Fibroblast of lung (primary cell): ENCODE results near the gene MMP25. TPM values are rescaled to one million over a fixed set of nuclear protein-coding genes. Genes with fewer than 3 reads are reported as not detected.

Experiments used
- DNase-seq, 2 donors: peaks; one replicate each; pipeline versions ENCODE4 v3.0.0 to v3.0.0-alpha.2; 2010; ENCODE audit warnings: low read depth in 2 of 2
- H2AFZ ChIP-seq: 2 replicates; pipeline ENCODE4 v1.5.1; 2012; ENCODE audit warnings: low read length, control low read depth, inconsistent platforms
- H3K27ac ChIP-seq: 2 replicates; pipeline ENCODE4 v1.5.1; 2011; ENCODE audit warnings: low read length, control low read depth; ENCODE audit not compliant: insufficient read depth
- H3K27me3 ChIP-seq: 2 replicates; pipeline ENCODE4 v1.5.1; 2011; ENCODE audit warnings: mild to moderate bottlenecking, low read length; ENCODE audit not compliant: control insufficient read depth, insufficient read depth
- H3K36me3 ChIP-seq: 2 replicates; pipeline ENCODE4 v1.5.1; 2011; ENCODE audit warnings: low read length; ENCODE audit not compliant: control insufficient read depth, insufficient read depth
- H3K4me1 ChIP-seq: 2 replicates; pipeline ENCODE4 v1.5.1; 2011; ENCODE audit warnings: low read length; ENCODE audit not compliant: control insufficient read depth, insufficient read depth; ENCODE audit errors: extremely low read depth
- H3K4me2 ChIP-seq: 2 replicates; pipeline ENCODE4 v1.5.1; 2011; ENCODE audit warnings: low read length, control low read depth; ENCODE audit not compliant: insufficient read depth; ENCODE audit errors: extremely low read depth
- H3K4me3 ChIP-seq, 4 experiments: fragments of 200-600 bp in 1 of 4; sonication (generic) in 1 of 4; replicated peaks in 1 of 4; 2 replicates each; pipeline ENCODE4 v1.5.1; 2011 to 2016; ENCODE audit warnings: low read length in 4 of 4, low read depth in 3 of 4, mild to moderate bottlenecking in 3 of 4, control low read depth in 2 of 4, inconsistent platforms in 1 of 4, mixed read lengths in 1 of 4; ENCODE audit not compliant: insufficient read depth in 1 of 4; ENCODE audit errors: control extremely low read depth in 1 of 4
- H3K79me2 ChIP-seq: 2 replicates; pipeline ENCODE4 v1.5.1; 2012; ENCODE audit warnings: mild to moderate bottlenecking, low read length, inconsistent platforms; ENCODE audit not compliant: control insufficient read depth, insufficient read depth
- H3K9ac ChIP-seq: 2 replicates; pipeline ENCODE4 v1.5.1; 2011; ENCODE audit warnings: mild to moderate bottlenecking, low read length, control low read depth; ENCODE audit not compliant: insufficient read depth
- H3K9me3 ChIP-seq: 2 replicates; pipeline ENCODE4 v1.5.1; 2012; ENCODE audit warnings: low read depth, low read length; ENCODE audit not compliant: control insufficient read depth, insufficient read depth
- H4K20me1 ChIP-seq: 2 replicates; pipeline ENCODE4 v1.5.1; 2011; ENCODE audit warnings: low read length; ENCODE audit not compliant: control insufficient read depth, insufficient read depth; ENCODE audit errors: extremely low read depth
- CTCF ChIP-seq, 2 donors: IDR thresholded peaks in 1 of 2; conservative IDR thresholded peaks in 1 of 2; 1 replicate in 1 of 2; 2 replicates in 1 of 2; pipeline ENCODE4 v1.5.1; 2011 to 2012; ENCODE audit warnings: low read length in 2 of 2, control low read depth in 1 of 2, inconsistent platforms in 1 of 2, low read depth in 1 of 2, mild to moderate bottlenecking in 1 of 2
- EZH2 ChIP-seq: IDR thresholded peaks from 2 replicates; pipeline ENCODE4 v1.5.1; 2012; ENCODE audit warnings: low read length, control low read depth, mild to moderate bottlenecking; ENCODE audit errors: missing control alignments
- polyA plus RNA-seq, 2 donors: library from polyadenylated mRNA; depleted of rRNA in 1 of 2; stranded (reverse) in 1 of 2; unstranded in 1 of 2; fragments of >200 nt; gene quantifications; 2 replicates each; pipeline ENCODE4 v1.2.1, GENCODE V29; 2011 to 2012; ENCODE audit warnings: missing spikeins in 1 of 2
- total RNA-seq: library from RNA; depleted of rRNA; stranded (reverse); fragments of >200 nt; gene quantifications from 2 replicates; pipeline ENCODE4 v1.2.1, GENCODE V29; 2014

MMP25 gene
- total and polyA plus RNA-seq, 2 donors (not counting 1 experiment from before 2014, with no cell fraction given) = 0.03 TPM; not detected in 1

- H3K27me3 ChIP-seq = peaks cover 8% of the 10 kb centered on the region
- H3K4me3 ChIP-seq = no peak overlapping the region
- H3K36me3 ChIP-seq = no peaks in the 10 kb centered on the region
- H3K4me2 ChIP-seq = no peak overlapping the region
- no peaks in the 10 kb centered on the region for H4K20me1 ChIP-seq
- no peak overlapping the region for H2AFZ ChIP-seq
- H3K9ac ChIP-seq = no peak overlapping the region
- H3K9me3 ChIP-seq = no peaks in the 10 kb centered on the region
- no peak for DNase-seq
- TF ChIP-seq CTCF (conservative IDR thresholded peaks at IDR 0.05 in 1 of 2, IDR thresholded peaks at IDR 0.05 in 1 of 2; ENCODE audit: low read depth in 1 of 2, low read length in 2 of 2) (no peak), EZH2 (no peak)
- H3K27ac ChIP-seq = no peak overlapping the region
- no peaks in the 10 kb centered on the region for H3K4me1 ChIP-seq
- no peaks in the 10 kb centered on the region for H3K79me2 ChIP-seq
Measured at GRCh38 chr16:3088925-3089716, 42.8 kb downstream of the MMP25 start.

- no peaks in the 10 kb centered on the region for H3K79me2 ChIP-seq
- no peak overlapping the region for H2AFZ ChIP-seq
- no peak for TF ChIP-seq CTCF (conservative IDR thresholded peaks at IDR 0.05 in 1 of 2, IDR thresholded peaks at IDR 0.05 in 1 of 2; ENCODE audit: low read depth in 1 of 2, low read length in 2 of 2)
- TF ChIP-seq EZH2 = no peak
Measured at GRCh38 chr16:3089717-3090592, 43.6 kb downstream of the MMP25 start.

GRCh38 chr16:3091551-3091950 is 45.2 kb downstream of the MMP25 start:
- no peaks in the 10 kb centered on the region for H3K4me1 ChIP-seq
- peaks cover 8% of the 10 kb centered on the region for H3K27me3 ChIP-seq
- no peak overlapping the region for H3K9ac ChIP-seq
- no peak overlapping the region for H3K4me2 ChIP-seq
- DNase-seq = no peak
- no peaks in the 10 kb centered on the region for H3K36me3 ChIP-seq
- TF ChIP-seq EZH2 (no peak), CTCF (conservative IDR thresholded peaks at IDR 0.05 in 1 of 2, IDR thresholded peaks at IDR 0.05 in 1 of 2; ENCODE audit: low read depth in 1 of 2, low read length in 2 of 2) (no peak)
- H4K20me1 ChIP-seq = no peaks in the 10 kb centered on the region
- no peak overlapping the region for H3K27ac ChIP-seq
- no peaks in the 10 kb centered on the region for H3K9me3 ChIP-seq
- no peak overlapping the region for H2AFZ ChIP-seq
- H3K4me3 ChIP-seq = no peak overlapping the region
- no peaks in the 10 kb centered on the region for H3K79me2 ChIP-seq

More at GRCh38 chr16:3089717-3090592, 43.6 kb downstream of the MMP25 start:
- Histone ChIP-seq H3K4me1 (no peaks in the 10 kb centered on the region), H3K36me3 (no peaks in the 10 kb centered on the region), H3K4me2 (no peak overlapping the region), H3K27ac (no peak overlapping the region), H3K4me3 (no peak overlapping the region), H3K9ac (no peak overlapping the region), H3K9me3 (no peaks in the 10 kb centered on the region), H3K27me3 (peaks cover 8% of the 10 kb centered on the region), H4K20me1 (no peaks in the 10 kb centered on the region)
- no peak for DNase-seq
